NCI-H2107 treated with DMSO at 0.1 percent for 48 hours (cell line): Measurements from ENCODE around the gene KDM5C.

Experiments used
- DNase-seq: peaks from one replicate; lab custom pipeline; 2025; ENCODE audit not compliant: unreplicated experiment; lab: John Stamatoyannopoulos, UW

Gene KDM5C

DNA sequence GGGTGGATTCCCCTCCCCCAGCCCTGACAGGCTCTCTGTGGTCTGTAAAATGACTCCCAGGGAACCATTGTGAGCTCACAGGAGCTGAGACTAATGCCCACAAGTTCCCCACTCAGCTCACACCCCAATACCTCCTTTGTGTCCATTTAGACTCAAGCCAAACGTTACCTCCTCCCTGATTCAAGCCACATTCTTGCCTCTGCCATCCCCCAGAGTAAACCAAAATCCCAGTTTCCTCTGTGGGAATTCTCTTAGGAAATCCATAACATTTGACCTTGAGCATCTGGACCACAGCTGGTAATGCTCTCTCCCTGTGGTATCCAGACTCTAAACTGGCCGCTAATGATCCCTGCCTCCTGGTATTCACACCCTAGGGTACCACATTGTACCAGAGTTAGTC, 26.3 kb upstream of the KDM5C start:
- DNase-seq, result no peak

DNA sequence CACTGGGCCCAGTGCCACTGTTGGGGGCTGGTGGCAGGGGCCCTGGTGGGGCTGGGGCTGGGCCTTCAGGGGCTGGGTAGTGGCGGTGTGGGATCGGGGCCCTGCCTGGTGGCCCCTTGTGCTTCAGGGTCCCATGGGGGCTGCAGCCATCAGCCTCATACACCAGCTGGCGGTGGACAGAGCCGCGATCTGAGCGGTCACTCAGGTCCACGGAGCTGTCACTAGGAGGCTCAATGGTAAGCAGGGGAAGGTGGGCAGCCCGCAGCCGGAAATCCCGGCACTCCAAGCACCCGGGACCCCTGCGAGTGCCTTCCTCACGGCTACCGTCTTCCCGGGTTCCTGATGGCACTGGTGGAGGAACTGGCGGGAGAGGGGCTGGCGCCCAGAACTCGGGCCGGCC, 25.5 kb upstream of the KDM5C start:
- DNase-seq, result no peak

DNA sequence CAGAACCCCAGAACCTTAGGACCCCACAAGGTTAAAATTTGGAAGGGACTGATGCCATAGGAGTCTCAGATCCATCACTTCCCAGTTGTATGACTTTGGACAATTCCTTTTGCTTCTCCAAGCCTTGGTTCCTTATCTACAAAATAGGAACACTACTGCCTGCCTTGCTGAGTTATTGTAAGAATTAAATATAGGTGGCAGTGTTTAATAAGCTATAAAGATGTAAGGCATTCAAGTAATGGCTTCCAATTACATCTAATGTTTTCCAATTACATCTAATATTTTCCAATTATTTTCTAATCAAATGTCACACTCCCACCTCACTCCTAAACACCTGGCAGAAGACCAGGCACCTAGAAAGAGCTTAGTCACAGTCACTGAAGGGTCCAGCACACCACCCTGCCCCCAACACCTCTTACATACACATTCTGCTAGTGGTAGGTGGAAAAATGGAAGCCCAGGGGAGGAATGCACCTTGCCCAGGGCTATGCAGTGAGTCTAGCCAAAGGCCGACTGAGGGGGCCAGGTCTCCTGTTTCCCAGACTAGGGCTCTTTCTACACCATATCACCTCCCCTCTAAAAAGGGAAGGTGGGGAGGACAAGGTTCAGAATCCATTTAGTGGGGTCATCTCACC, 24.5 kb upstream of the KDM5C start:
- DNase-seq, result no peak

DNA sequence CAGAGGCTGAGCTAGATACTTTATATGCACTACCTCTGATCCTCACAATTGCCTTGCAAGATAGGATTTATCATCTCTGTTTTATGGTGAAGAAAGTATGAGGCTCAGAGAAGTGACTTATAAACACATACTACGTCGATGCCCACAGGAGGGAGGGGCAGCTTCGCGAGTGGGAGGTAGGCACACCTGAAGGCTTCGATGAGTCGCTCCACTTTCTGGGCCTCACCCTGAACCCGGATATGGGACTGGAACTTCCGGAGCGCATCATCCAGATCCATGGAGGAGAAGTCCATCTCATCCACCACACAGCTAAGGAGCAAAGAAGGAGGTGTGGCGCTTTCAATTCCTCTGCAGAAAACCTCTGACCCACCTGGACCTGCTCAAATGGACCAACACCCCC, 22.9 kb upstream of the KDM5C start:
- no peak for DNase-seq

DNA sequence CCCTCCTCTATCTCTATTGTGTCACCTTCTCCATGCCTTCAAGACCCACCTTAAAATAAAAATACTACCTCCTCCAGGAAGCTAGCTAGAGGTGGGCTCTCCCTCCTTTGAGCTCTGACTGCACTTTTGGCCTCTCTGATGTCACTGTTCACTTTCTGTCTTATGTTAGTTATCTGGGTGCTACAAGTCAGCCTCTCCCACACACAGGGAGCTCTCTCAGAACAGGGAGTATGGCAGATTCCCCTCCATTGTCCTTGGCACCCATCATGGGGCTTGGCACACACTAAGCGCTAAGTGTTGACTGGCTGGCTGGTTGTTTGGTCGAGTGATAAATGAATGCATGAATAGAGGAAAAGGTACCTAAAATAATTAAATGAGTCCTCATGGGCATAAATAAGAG, 21.2 kb upstream of the KDM5C start:
- no peak for DNase-seq

DNA sequence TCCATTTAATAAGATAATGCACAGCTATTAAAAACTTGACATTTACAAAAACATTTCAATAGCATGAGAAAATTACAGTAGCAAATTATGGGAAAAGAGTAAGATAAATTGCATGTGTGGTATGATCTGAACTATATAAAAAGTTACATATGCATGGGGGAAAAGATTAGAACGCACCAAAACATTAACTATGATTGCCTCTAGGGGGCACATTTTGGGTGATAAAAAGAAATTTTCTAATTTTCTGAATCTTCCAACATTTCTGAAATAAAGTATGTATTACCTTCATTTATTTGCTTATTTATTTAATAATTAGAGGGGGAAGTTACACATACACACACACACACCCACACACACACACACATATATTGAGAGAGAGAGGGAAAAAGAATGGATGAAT, 19.6 kb upstream of the KDM5C start:
- DNase-seq, result no peak

DNA sequence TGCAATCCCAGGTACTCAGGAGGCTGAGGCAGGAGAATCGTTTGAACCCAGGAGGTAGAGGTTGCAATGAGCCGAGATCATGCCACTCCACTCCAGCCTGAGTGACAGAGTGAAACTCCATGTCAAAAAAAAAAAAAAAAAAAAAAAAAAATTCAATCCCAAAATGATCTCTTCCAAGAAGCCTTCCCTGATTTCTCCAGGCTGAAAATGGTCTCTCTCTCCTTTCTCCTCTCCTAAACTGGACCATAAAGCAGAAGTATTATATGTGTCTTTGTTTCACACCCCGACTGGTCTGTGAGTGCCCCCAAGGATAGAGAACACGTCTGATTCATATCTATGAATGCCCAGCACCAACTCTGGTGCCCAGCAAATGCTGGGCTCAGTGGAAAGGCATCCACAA, 17.3 kb upstream of the KDM5C start:
- DNase-seq, result no peak

DNA sequence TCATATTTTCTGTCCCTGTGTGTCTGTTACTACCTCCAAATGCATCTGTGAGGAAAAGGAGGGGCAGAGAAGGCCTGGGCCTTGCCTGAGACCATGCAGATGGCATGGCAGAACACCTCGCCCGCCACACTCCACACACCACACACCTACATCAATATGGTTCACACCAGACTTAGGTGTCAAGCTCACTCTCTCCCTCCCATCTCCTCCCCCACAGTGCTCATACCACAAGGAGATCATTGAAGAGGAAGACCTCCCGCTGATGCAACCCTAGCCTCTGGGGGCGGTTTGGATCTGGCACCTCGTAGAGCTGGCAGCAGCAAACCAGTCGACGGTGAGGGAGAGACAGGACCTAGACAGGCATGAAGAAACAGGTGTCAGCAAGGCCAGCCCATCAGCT, 16.6 kb upstream of the KDM5C start:
- no peak for DNase-seq

DNA sequence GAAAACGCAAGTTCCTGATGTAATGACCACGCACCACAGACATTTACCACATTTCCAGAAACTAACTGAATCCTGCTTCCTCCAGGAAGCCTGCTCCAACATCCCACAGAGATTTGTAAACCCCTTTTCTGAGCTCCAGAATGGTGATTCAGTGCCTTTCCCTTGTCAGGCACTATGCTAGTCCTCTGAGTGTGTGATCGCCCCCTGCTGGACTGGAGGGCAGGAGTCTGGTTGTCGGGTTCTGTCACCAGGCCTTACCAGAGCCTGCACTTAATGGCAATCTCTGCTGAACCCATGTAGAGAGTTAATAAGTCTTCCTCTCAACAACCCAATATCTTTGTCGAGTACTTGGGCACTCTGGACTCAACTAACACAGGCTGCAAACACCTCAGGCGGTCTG, 14.5 kb upstream of the KDM5C start:
- no peak for DNase-seq

DNA sequence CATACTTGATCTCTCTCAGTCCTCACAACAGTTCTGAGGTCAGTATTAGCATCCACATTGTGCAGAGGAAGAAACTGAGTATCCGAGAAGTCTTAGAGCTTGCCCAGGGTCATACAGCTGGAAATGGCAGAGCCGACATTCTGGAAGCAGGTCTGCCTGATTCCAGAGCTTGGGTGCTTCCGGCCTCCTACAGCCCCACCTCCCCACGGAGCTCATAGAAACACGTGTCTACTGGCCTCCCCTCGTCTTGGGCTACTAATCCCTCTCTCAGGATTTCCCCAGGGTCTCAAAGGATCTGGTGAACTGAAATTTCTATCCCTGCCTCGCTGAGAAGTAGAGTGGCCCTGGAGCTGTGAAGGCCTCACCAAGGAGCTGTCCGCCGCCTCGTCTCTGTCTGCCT, 12.0 kb upstream of the KDM5C start:
- DNase-seq, result no peak

DNA sequence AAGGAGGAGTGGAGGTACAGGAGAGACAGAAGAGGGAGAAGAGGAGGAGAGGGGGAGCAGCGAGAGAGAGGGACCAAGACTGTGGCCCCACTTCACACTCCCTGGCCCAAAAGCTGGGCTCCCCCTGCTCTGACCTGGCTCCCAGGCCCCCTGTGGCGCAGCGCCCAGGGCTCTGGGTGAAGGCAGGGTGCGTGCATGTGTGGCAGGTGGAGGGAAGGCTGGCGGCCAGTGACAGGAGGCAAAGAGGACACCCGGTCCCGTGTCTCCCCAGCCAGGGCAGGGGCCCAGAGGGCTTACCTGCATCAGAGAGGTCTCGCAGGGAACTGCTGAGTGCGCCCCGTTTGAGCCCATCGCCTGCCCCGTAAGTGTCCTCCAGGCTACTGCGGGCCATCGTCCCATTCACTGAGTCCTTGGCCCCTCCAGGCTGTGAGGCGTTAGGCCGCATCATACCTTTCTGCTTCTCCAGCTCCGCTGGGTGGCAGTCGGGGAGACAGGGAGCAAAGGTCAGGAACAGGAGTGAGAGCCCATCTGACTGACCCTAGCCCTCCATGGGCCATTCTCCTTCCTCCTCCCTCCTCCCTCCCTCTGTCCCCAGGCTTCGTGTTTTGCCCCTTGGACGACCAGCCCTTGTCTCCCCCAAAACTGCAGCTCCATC, 11.1 kb upstream of the KDM5C start:
- no peak for DNase-seq

DNA sequence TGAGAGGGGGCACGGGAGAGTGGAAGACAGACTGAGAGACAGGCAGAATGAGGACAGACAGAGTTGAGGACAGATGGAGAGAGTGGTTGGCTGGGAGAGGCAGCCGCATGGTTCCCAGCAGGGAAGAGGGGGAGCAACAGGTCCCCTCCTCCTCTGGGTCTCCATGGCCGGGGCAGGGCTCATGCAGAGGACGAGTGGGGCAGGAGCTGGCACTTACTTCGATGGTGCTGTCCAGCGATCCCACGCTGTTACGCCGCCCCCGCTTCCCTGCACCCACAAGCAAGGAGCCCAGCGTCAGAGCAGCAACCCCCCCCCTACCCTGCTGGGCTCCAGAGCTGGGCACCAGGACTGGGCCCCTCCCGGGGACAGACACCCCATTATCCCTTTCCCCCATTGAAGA, 10.6 kb upstream of the KDM5C start:
- DNase-seq, result no peak

DNA sequence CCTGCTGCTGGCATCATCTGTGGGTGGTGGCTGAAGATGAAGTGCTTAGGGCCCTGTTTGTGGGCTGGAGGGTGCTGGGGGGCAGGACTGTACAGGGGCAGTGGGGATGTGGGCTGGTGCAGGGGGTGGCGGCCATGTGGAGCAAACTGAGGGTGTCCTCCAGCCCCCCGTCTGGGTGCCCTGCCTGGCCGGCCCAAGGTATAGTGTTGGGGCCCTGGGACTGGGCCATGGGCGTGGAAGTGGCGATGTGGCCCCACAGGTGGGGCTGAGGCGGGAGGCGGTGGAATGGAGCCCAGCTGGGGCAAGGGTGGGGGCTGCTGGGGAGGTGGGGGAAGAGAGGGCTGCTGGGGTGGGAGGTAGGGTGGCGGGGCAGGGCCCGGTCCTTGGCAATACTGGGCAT, 9.5 kb upstream of the KDM5C start:
- DNase-seq, result no peak

DNA sequence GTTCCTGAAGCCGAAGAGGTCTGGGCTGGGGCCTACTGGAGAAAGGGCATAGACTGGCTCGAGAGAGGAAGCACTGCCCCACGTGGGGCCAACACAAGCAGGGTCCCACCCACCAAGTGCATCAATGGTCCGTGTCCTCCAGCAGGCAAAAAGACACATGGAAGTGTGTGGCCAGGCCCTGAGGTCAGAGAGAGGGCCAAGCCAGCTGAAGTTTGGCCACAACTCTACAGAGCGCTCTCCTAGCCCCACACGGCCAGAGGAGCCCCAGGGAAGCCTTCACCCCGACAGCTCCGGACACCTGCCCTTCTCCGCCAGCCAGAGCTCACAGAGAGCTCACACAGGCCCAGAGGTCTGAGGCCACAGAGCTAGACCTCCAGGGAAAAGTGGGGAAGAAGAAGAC, 8.5 kb upstream of the KDM5C start:
- no peak for DNase-seq

DNA sequence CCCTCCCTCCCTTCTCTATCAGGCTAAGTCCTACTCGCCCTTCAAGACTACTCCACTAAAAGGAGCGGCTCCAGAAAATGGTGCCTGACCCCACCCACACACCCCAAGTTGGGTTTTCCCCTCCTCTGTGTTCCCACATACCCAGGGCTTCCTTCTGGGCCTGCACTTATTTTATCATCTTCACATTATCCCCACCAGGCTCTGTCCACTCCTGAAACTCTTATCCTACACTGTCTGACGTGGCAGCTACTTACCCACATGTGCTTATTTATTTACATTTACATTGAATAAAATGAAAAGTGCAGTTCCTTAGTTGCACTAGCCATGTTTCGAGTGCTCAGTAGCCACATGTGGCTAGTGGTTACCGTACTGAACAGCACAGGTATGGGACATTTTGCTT, 5.1 kb upstream of the KDM5C start:
- no peak for DNase-seq

DNA sequence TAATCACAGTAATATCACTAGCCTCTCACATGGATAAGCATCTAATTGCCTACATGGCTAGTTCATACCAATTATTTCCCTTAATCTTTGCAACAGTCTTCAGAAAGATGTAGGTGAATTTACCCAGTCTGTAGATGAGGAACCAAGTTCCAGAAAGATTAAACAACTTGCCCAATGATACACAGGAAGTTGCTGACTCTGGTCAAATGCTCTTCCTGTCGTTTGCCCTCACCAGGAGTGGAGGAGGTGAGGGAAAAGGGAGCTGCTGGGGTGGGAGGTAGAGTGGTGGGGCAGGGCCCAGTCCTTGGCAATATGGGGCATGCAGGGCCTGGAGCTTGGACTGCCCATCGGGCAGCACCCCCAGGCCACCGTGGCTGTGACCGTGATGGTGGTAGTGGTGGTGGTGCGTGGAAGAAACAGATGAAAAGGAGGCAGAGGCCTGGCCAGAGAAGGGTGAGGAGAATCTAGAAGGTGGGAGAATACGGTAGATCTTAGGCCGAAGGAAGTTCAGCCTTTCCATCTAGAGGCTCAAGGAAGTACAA, 2.3 kb upstream of the KDM5C start:
- no peak for DNase-seq

DNA sequence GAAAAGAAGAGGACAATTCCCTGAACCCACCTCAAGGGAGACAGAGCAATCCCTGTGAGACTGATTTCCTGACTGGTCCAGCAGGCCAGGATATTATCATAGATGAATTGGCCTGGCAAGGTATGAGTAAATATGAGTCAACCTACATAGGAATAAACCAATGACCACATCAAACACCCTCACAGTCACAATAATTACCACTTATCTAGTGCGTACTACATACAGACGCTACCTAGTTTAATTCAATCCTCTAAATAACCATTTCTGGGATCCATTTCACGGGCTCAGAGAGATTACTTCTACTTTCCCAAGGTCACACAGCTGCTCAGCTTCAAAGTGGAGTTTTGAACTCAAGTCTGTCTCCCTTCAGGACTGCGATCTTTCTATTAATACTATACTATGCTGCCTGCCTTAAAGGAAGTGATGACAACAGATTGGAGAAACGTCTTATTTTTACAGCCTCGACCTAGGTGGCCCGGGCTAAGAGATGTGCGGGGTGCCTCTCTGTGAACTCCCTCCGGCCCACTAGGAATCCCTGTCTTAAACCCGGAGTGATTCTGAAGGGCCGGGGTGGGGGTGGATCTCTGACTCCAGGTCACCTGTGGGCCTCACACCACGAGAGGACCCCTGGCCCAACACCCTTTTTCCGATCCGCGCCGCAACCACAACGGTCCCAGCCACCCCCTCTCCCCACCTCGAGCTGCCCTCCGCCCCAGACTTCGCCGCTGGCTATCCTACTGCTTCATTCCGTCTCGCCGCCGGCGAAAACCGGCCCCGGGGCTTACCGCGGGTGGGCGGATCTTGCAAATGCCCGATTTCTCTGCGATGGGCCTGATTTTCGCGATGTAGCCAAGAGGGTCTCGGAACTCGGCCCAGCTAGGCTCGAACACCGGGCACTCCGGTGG, 800 bp downstream of the KDM5C start:
- no peak for DNase-seq

DNA sequence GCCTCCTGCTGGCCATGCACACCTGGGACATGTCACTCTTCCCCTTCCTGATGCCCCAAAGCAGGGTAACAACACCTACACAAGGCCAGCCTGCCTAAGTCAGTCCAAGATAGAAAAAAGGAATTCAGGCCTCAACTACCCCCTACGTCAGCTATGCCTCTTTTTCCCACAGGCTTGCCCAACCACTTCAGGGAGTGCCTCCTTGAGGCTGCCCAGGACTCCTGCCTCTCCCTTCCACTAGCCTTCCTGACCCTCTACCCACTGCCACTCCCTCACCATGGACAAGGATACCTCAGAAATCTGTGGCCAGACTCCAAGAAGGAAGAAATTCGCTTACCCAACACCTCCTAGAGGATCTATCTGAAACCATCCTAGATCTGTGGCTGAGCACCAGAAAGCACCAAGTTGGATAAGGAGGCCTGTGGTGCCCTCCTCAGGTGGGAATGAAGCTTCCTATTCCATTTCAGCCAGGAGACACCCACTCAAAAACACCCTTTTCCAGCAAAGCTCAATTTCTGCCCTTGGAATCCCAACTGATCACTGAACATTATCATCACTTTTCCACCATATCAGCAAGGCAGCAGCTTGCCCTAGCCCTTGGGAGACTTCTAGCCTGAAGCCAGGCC, 1.8 kb downstream of the KDM5C start:
- no peak for DNase-seq

DNA sequence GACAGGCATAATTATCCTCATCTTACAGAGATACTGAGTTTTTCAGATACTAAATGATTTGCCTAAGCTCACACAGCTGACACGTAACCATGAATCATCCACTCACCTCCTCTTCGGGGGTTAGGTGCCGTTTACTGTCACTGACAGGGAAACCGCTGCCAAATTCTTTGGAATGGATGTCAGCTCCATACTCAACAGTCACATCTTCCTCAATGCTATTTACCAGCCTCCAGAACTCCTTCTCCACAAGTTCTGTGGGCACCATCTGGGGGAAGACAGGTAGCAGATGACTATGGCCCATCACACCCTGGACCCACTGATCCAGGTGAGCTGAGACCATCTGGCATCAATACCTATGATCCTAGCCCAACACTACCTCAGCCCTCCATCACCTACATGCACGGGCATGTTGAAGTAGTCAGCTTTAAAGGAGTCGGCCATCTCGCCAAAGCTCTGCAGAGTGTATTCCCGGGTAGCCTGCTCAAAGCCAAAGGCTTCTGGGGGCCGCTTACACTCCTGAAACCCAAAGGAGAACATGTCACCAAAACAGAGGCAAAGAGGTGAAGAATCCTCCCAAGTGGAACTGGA, 13.5 kb downstream of the KDM5C start:
- no peak for DNase-seq

DNA sequence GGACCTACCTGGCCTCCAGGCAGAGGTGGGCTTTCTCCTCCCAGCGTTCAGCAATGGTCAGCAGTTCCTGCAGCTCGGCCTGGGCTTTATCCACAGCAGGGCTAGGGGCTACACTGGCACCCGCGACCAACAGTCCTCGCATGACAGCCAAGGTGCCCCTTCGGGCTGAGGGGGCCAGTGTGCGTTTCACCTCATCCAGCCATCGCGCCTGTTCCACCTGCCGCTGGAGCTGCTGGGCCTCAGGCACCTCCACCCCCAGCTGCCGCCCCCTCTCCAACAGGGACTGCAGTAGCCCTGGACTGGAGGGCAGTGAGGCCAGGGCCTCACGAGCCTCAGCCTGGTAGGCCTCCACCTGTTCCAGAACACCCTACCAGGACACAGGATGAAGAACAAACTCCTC, 28.3 kb downstream of the KDM5C start:
- DNase-seq, result no peak

DNA sequence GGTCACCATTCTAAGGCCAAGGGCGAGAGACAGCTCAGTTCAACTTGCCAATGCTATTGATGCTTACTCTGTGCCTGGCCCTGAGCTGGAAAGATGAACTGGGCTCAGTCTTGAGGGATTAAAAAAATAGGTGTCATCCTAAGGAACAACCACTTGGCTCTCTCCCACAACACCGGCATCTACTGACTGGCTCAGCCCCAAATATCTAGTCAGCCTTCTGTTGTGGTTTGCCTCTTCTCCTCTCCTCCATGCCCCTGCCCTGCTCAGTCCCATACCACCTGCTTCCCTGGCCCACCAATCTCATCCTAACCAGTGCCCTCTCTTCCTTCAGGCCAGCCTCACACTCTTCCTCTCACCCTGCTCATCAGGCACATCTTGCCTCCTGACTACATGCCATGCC, 29.6 kb downstream of the KDM5C start:
- DNase-seq, result no peak
